K562 (cell line): ENCODE results near the gene SFN. TPM values are rescaled to one million over a fixed set of nuclear protein-coding genes. Genes with fewer than 3 reads are reported as not detected.

Experiments used
- ATAC-seq: fragments of 200-7000 bp; cut with Tn5 transposase; 3 replicates; pipeline ENCODE4 v1.9.1; 2020; ENCODE audit warnings: moderate library complexity
- BruUV-seq: library from RNA; stranded (reverse); fragments of 400-500 nt; replicated peaks from 2 replicates; lab custom pipeline; 2021; lab: Mats Ljungman, UMichigan
- CTCF ChIA-PET: fragments of 300-600 bp; formaldehyde crosslinking; extraction: SDS; loops from one replicate; lab custom pipeline; 2021; ENCODE audit warnings: low intra/inter-chr PET ratio; lab: Yijun Ruan, JAX
- POLR2A ChIA-PET: fragments of 300-600, 350-650 bp; sonication (Branson Sonifier 250); formaldehyde crosslinking; extraction: SDS; loops from one replicate; lab custom pipeline; 2021; ENCODE audit warnings: antibody characterized with exemption, inconsistent platforms; lab: Yijun Ruan, JAX
- DNase-seq, 4 experiments: peaks; one replicate each; pipeline versions ENCODE4 v3.0.0 to v3.0.0-alpha.2; 2011 to 2018; ENCODE audit warnings: low spot score in 3 of 4, mixed read lengths in 3 of 4; ENCODE audit errors: extremely low read depth in 1 of 4
- FAIRE-seq: peaks from 2 replicates; lab custom pipeline; 2011; peaks lifted over from hg19 to GRCh38; lab: Jason Lieb, UNC
- H2AFZ ChIP-seq: 2 replicates; pipeline ENCODE4 v1.6.0; 2011; ENCODE audit warnings: low read depth, low read length, control low read depth, inconsistent platforms
- H3K27ac ChIP-seq: fragments of 200-600 bp; 3 replicates; pipeline ENCODE4 v1.8.0; 2011; ENCODE audit warnings: low read depth, mild to moderate bottlenecking, control low read depth, inconsistent platforms, low read length, moderate library complexity, mixed read lengths; ENCODE audit errors: extremely low read depth
- H3K27me3 ChIP-seq, 2 experiments: fragments of 300-600 bp in 1 of 2; 2 replicates in 1 of 2; 3 replicates in 1 of 2; pipeline versions ENCODE4 v1.6.0 to v1.8.0; 2011; ENCODE audit warnings: inconsistent platforms in 2 of 2, low read length in 2 of 2, mild to moderate bottlenecking in 1 of 2, mixed read lengths in 1 of 2, moderate library complexity in 1 of 2; ENCODE audit not compliant: control insufficient read depth in 2 of 2, insufficient read depth in 2 of 2
- H3K36me3 ChIP-seq: fragments of 300-600 bp; 3 replicates; pipeline ENCODE4 v1.8.0; 2011; ENCODE audit warnings: mild to moderate bottlenecking, low read length, inconsistent platforms; ENCODE audit not compliant: control insufficient read depth, insufficient read depth
- H3K4me1 ChIP-seq, 2 experiments: fragments of 200-600 bp in 1 of 2; replicated peaks in 1 of 2; 2 replicates in 1 of 2; 3 replicates in 1 of 2; pipeline versions ENCODE4 v1.5.1 to v1.8.0; 2011; ENCODE audit warnings: inconsistent platforms in 2 of 2, low read length in 2 of 2, mild to moderate bottlenecking in 1 of 2, mixed read lengths in 1 of 2, moderate library complexity in 1 of 2; ENCODE audit not compliant: control insufficient read depth in 2 of 2, insufficient read depth in 2 of 2
- H3K4me2 ChIP-seq: 2 replicates; pipeline ENCODE4 v1.6.1; 2011; ENCODE audit warnings: low read length, control low read depth, inconsistent platforms, mixed read lengths; ENCODE audit not compliant: insufficient read depth
- H3K4me3 ChIP-seq: fragments of 200-600 bp; sonication (generic), shearing (Covaris generic); 2 replicates; pipeline ENCODE4 v1.5.1; 2016; ENCODE audit warnings: control low read depth, inconsistent platforms
- H3K79me2 ChIP-seq: fragments of 200-600 bp; 3 replicates; pipeline ENCODE4 v1.8.0; 2011; ENCODE audit warnings: low read length, inconsistent platforms; ENCODE audit not compliant: control insufficient read depth, insufficient read depth
- H3K9ac ChIP-seq, 2 experiments: 2 replicates each; pipeline versions ENCODE4 v1.6.0 to v1.6.1; 2011; ENCODE audit warnings: low read depth in 2 of 2, low read length in 2 of 2, control low read depth in 1 of 2, inconsistent platforms in 1 of 2, mild to moderate bottlenecking in 1 of 2, mixed read lengths in 1 of 2; ENCODE audit not compliant: insufficient read depth in 1 of 2
- H3K9me1 ChIP-seq: one replicate; pipeline ENCODE4 v1.6.0; 2011; ENCODE audit warnings: inconsistent platforms, mild to moderate bottlenecking, low read length, moderate library complexity; ENCODE audit not compliant: control insufficient read depth, insufficient read depth
- H3K9me3 ChIP-seq: replicated peaks from 2 replicates; pipeline ENCODE4 v1.5.1; 2011; ENCODE audit warnings: low read depth, low read length, inconsistent platforms; ENCODE audit not compliant: control insufficient read depth, insufficient read depth
- H4K20me1 ChIP-seq: replicated peaks from 2 replicates; pipeline ENCODE4 v1.6.1; 2011; ENCODE audit warnings: low read length, inconsistent platforms, mixed read lengths; ENCODE audit not compliant: control insufficient read depth, insufficient read depth
- CSDE1 ChIP-seq, 2 experiments: fragments of 450-650 bp; IDR thresholded peaks; 2 replicates each; pipeline ENCODE4 v1.6.1; 2016; ENCODE audit warnings: mild to moderate bottlenecking in 1 of 2
- ELK3 ChIP-seq: fragments of 450-650 bp; formaldehyde crosslinking; IDR thresholded peaks from 2 replicates; pipeline ENCODE4 v1.4.0; 2020; ENCODE audit warnings: mild to moderate bottlenecking
- HDGF ChIP-seq: fragments of 450-650 bp; IDR thresholded peaks from 2 replicates; pipeline ENCODE4 v1.6.1; 2016
- MCM5 ChIP-seq: fragments of 450-650 bp; IDR thresholded peaks from 2 replicates; pipeline ENCODE4 v1.6.1; 2016; ENCODE audit warnings: low read depth
- MEF2D ChIP-seq: conservative IDR thresholded peaks from 2 replicates; pipeline ENCODE4 v1.6.1; 2016; ENCODE audit warnings: low read depth, missing genetic modification characterization, missing compliant biosample characterization
- NFATC3 ChIP-seq: fragments of 450-650 bp; IDR thresholded peaks from 2 replicates; pipeline ENCODE4 v1.6.1; 2017; ENCODE audit warnings: mild to moderate bottlenecking
- PURB ChIP-seq: sonication (generic); formaldehyde crosslinking; IDR thresholded peaks from 2 replicates; pipeline ENCODE4 v1.9.0; 2021; ENCODE audit warnings: low read depth, mild to moderate bottlenecking, missing genetic modification reagents
- RUNX1 ChIP-seq: sonication (generic); IDR thresholded peaks from 2 replicates; pipeline ENCODE4 v1.6.1; 2016; ENCODE audit warnings: antibody characterized with exemption, low read depth
- TCF3 ChIP-seq: sonication (generic); formaldehyde crosslinking; IDR thresholded peaks from 2 replicates; pipeline ENCODE4 v1.4.0; 2020; ENCODE audit warnings: mild to moderate bottlenecking, missing genetic modification reagents
- ZNF121 ChIP-seq: sonication (generic); formaldehyde crosslinking; conservative IDR thresholded peaks from 2 replicates; pipeline ENCODE4 v1.8.0; 2022; ENCODE audit warnings: missing genetic modification reagents
- ZNF212 ChIP-seq: fragments of 450-650 bp; formaldehyde crosslinking; IDR thresholded peaks from 2 replicates; pipeline ENCODE4 v1.4.0; 2020; ENCODE audit warnings: mild to moderate bottlenecking
- ZNF408 ChIP-seq: fragments of 250-450 bp; sonication (Bioruptor Pico); IDR thresholded peaks from 2 replicates; pipeline ENCODE4 v1.4.0; 2020; ENCODE audit warnings: low read depth, mild to moderate bottlenecking, moderate library complexity
- ZNF445 ChIP-seq: fragments of 250-450 bp; sonication (Bioruptor Pico); IDR thresholded peaks from 2 replicates; pipeline ENCODE4 v1.4.0; 2020; ENCODE audit warnings: low read depth, mild to moderate bottlenecking, moderate library complexity
- ZSCAN32 ChIP-seq: fragments of 450-650 bp; formaldehyde crosslinking; IDR thresholded peaks from 2 replicates; pipeline ENCODE4 v1.4.0; 2020; ENCODE audit warnings: mild to moderate bottlenecking, moderate library complexity
- WGBS: fragments of 100-300 bp; shearing (Covaris generic); methylation state at CpG from one replicate; pipeline ENCODE4 v1.1.6; 2016; ENCODE audit warnings: low coverage, mixed read lengths; ENCODE audit not compliant: insufficient coverage; ENCODE audit errors: missing lambda C conversion rate; 5-methylcytosine and 5-hydroxymethylcytosine counted together
- in situ Hi-C: fragments of 300-500 bp; cut with MboI; formaldehyde crosslinking; loops from 4 replicates; pipeline ENCODE4 v1.15.0; 2018; ENCODE audit warnings: inconsistent platforms, mixed read lengths
- intact Hi-C: fragments of 100-400 bp; cut with micrococcal nuclease; formaldehyde crosslinking; loops from 2 replicates; pipeline ENCODE4 v1.14.2; 2022
- polyA plus RNA-seq, 8 experiments: library from polyadenylated mRNA; depleted of rRNA in 4 of 8; stranded (reverse) in 5 of 8; unstranded in 3 of 8; fragments of >200 nt; fragmentation: Nextera tagmentation in 2 of 8; fragmentation: Illumina TruSeq in 1 of 8; extraction: Ambion mirVana in 2 of 8; extraction: Trizol in 1 of 8; gene quantifications; 2 replicates each; pipeline versions ENCODE4 v1.2.1 to v1.2.3, GENCODE V29; 2011 to 2014; ENCODE audit warnings: inconsistent platforms in 1 of 8, missing spikeins in 1 of 8
- total RNA-seq, 7 experiments: library from RNA; depleted of rRNA in 6 of 7; stranded (reverse); fragments of >200 nt in 6 of 7; fragmentation: Illumina TruSeq in 2 of 7; extraction: Trizol in 2 of 7; gene quantifications; 2 replicates each; pipeline versions ENCODE4 v1.2.1 to v1.2.3, GENCODE V29; 2011 to 2021; ENCODE audit warnings: low replicate concordance in 1 of 7

Gene SFN
- total and polyA plus RNA-seq, 9 of the 15 experiments (the other 6 are each of a cell fraction or from before 2014, with no cell fraction given), result 0.10 to 3.8 (median 2.0) TPM

- ATAC-seq (no peak), DNase-seq (no peak), FAIRE-seq (no peak)
- Histone ChIP-seq H3K36me3 (no peaks in the 10 kb centered on the region), H3K9ac (peak overlapping the region in 1 of 2 experiments; percentile 75; a peak in 2 of 4 replicates), H3K9me1 (no peaks in the 10 kb centered on the region), H2AFZ (no peak overlapping the region), H4K20me1 (no peaks in the 10 kb centered on the region), H3K79me2 (no peaks in the 10 kb centered on the region), H3K4me3 (no peak overlapping the region), H3K4me2 (no peak overlapping the region), H3K9me3 (no peaks in the 10 kb centered on the region), H3K27ac (no peak overlapping the region), H3K27me3 (no peaks in the 10 kb centered on the region), H3K4me1 (peaks cover 21 to 37% of the 10 kb centered on the region in 2 experiments)
- no TSS peak for BruUV-seq
- ChIA-PET CTCF (interaction anchor here (0.6 to 1.7 kb wide), 2 partner anchors 16 to 186 kb away, joined by 3 to 7 read pairs; no protein-coding TSS in a partner anchor), POLR2A (interaction anchor here (0.5 to 2.5 kb wide), 4 partner anchors 9 to 260 kb away, joined by 3 to 11 read pairs (median 4); no protein-coding TSS in a partner anchor)
- 82% methylated on average over 7 of the region's 7 CpGs for WGBS
- in situ Hi-C loops (no loop called here), intact Hi-C loops (loop anchor here (10.0 kb wide), 1 partner anchor 167 kb away; the partner anchor contains the start of gene ARID1A)
- TF ChIP-seq PURB (CRISPR knock-in tag) (no peak), ZNF445 (CRISPR knock-in tag) (no peak), ZNF121 (CRISPR knock-in tag) (no peak), NFATC3 (no peak), RUNX1 (no peak), MCM5 (no peak), TCF3 (CRISPR knock-in tag) (no peak), ZSCAN32 (CRISPR knock-in tag) (no peak), HDGF (no peak), CSDE1 (IDR thresholded peaks at IDR 0.05) (no peak), MEF2D (tag) (no peak), ELK3 (CRISPR knock-in tag) (no peak), ZNF212 (no peak), ZNF408 (CRISPR knock-in tag) (no peak)
Observed at GRCh38 chr1:26861889-26862378, 1.0 kb upstream of the SFN start.
